Choroid plexus epithelial cell (primary cell): ENCODE measurements around the gene ID1.
A peak's percentile ranks its signal among the peaks of the same experiment; 100 is the strongest.

Source experiments
- DNase-seq: peaks from one replicate; pipeline ENCODE4 v3.0.0-alpha.2; 2010; ENCODE audit warnings: low read depth
- H3K4me3 ChIP-seq: 2 replicates; pipeline ENCODE4 v1.5.1; 2011; ENCODE audit warnings: low read depth, mild to moderate bottlenecking, control low read depth, low read length, moderate library complexity
- CTCF ChIP-seq: conservative IDR thresholded peaks from 2 replicates; pipeline ENCODE4 v1.5.1; 2011; ENCODE audit warnings: low read depth, mild to moderate bottlenecking, control low read depth, inconsistent platforms, low read length, moderate library complexity

Gene ID1

GRCh38 chr20:31569163-31570020 is 35.7 kb upstream of the ID1 start:
- H3K4me3 ChIP-seq: no peak overlapping the region
- peak; percentile 53 for DNase-seq
- peak; percentile 84 for TF ChIP-seq CTCF

DNA sequence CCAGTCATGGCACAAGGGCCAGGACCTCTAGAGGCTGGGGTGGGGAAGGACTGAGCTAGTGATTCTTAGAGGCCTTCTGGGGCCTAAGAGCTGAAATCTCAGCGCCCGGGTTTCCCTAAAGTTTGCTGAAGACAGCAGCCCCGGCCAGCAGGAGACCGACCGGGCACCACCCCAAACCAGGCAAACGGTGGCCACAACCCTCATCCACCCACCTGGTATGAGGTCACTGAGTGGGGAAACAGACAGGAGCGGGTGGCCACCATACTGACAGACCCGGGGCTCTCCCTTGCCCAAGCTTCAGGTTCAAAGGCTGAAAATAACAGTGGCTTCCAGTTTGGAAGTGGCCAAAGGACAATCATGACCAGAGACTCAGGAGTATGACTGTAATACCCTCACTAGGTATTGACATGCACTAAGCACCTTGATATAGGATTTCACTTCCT is 35.0 kb upstream of the ID1 start:
- no peak overlapping the region for H3K4me3 ChIP-seq
- DNase-seq: no peak
- no peak for TF ChIP-seq CTCF

- TF ChIP-seq CTCF: no peak
- DNase-seq: no peak
- H3K4me3 ChIP-seq: no peak overlapping the region
Measured at GRCh38 chr20:31570735-31571617, 34.1 kb upstream of the ID1 start.

DNA sequence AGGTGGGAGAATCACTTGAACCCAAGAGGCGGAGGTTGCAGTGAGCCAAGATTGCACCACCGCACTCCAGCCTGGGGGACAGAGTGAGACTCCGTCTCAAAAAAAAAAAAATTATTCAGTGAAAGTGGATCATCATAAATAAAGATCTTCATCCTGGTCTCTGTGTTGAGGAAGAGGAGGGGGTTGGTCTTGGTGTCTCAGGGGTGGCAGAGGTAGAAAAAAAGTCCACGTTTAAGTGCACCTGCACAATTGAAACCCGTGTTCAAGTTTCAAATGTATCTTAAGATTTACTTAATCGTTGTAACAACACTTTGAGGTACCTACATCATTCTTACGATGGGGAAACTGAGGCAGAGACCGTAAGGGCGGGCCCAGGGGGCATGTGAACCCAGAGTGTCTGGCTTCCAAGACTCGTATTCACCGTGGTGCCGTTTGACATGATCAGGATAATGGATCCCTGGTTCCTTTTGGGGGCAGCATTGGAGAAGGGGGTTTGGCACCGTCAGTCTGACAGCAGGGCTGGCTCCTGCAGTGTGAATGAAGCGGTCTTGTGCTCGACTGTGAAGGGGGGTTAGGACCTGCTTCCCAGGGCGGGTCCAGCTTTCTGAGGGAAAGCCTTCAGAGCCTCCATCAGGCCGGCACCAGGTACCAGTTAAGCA is 32.9 kb upstream of the ID1 start:
- no peak for DNase-seq
- peak overlapping the region; percentile 40 for H3K4me3 ChIP-seq
- no peak for TF ChIP-seq CTCF

DNA sequence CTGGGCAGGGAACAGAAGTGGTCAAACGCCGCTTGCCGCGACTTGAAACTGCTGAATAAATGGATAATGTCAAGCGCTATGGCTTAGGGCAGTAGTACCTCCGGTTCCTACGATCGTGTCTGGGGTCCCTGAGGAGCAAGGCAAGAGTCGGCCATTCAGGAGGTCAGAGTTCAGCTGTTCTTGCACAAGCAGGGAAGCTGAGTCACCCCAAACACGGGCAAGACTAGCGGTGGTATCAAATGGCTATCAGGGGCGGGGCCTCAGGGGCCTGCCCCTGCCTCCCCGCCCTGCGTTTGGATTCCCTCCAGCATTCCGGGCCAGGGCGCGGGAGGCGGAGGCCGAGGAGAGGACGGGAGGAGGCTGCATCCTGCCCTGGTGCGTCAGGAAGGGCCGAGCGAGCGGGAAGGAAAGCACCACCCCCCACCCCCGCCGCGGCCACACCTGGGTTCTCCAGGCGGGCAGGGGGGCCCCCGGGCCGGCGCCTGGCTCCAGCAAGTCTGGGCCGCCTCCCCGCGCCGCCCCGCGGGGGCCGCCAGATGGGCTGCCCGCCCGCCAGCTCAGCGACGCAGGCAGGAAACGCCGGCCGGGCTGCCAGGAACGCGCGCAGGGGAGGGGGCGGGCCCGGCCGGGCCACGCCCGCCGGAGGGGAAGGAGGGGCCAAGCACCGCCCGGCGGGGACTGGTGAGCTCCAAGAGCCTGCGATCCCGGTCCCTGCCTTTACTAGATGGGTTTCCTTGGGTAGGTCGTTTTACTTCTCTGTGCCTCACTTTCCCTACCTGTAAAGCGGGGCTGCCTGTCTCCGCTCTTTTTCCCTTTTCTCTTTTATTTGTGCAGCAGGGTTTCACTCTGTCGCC is 32.2 kb upstream of the ID1 start:
- H3K4me3 ChIP-seq: peak overlapping the region; percentile 53
- no peak for TF ChIP-seq CTCF
- DNase-seq: peak; percentile 99
